GM18858 (cell line): ENCODE measurements around the gene BBX.

Source experiments
- ATAC-seq: cut with Tn5 transposase; IDR thresholded peaks from one replicate; pipeline ENCODE4 v1.9.1; 2021; ENCODE audit not compliant: unreplicated experiment

Gene BBX

GRCh38 chr3:107596639-107597038 lies 73.9 kb downstream of the BBX start:
- no peak for ATAC-seq

- ATAC-seq = peak; percentile 82
These were observed 76.4 kb downstream of the BBX start for GRCh38 chr3:107598926-107599771.

DNA sequence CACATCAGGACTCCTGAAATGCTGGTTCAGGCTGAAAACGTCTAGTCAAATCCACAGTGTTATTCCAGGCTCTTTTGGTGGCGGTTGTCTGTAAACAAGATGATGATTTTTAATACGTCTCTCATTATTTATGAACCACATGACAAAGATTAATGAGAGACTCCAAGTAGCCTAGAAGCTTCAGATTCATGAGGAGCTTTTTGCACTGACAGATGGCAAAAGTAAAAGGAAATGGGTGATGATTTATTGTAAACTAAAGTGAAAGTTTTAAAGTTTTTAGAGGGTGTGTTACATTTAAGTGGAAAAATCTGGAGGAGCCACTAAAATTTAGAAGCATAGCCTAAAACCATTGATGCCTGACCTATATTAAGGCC lies 77.0 kb downstream of the BBX start:
- ATAC-seq = no peak

- no peak for ATAC-seq
These were observed 78.0 kb downstream of the BBX start for GRCh38 chr3:107600780-107601179.

DNA sequence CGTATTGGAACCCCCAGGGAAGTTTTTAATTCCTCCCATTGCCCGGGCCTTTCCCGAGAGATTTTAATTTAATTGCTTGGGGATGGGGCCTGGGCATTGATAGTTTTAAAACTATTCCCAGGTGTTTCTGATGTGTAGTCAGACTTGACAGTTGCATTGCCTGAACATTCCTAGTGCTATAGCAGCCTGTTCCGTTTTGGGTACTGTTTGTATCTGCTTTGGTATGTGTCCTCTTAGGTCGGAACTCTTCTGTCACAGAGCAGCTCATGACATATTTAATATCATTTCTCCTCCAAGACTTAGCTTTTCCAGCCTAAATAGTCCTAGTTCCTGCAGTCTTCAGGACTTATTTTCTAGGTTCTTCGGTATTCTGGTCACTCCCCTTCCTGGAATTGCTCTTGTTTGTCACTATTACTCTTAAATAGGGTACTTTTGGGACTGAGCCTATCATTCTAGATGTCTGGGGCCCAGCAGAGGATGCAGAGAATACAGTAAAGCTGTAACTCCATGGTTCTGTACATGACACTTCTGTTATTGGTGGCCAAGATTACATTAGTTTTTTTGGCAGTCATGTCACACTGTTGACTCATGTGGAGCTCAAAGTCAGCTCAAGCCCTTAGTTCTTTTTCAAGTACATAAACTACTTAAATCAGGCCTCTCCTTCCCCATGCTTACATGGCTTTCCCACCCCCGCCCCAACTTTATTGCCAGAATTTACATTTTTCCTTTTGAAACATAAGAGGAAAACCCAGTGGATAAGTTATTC lies 81.5 kb downstream of the BBX start:
- ATAC-seq = no peak

GRCh38 chr3:107611775-107612469 lies 89.2 kb downstream of the BBX start:
- ATAC-seq = no peak

DNA sequence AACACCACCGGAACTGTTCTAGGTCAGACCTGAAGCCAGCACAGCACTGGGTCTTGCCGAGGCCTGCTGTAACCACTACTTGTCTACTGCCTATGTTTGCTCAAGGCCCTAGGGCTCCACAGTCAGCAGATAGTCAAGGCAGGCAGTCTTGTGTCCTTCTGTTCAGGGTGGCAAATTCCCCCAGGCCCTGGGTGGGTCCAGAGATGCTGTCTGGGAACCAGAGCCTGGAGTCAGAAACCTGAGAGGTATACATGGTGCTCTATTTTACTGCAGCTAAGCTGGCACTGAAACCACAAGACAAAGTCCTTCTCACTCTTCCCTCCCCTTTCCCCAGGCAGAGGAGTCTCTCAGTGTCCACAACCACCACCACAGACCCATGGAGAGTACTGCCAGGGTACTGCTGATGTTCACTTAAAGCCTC lies 89.9 kb downstream of the BBX start:
- ATAC-seq = no peak

GRCh38 chr3:107619549-107619948 lies 96.8 kb downstream of the BBX start:
- no peak for ATAC-seq

- ATAC-seq = no peak
These were observed 97.8 kb downstream of the BBX start for GRCh38 chr3:107620534-107620933.

DNA sequence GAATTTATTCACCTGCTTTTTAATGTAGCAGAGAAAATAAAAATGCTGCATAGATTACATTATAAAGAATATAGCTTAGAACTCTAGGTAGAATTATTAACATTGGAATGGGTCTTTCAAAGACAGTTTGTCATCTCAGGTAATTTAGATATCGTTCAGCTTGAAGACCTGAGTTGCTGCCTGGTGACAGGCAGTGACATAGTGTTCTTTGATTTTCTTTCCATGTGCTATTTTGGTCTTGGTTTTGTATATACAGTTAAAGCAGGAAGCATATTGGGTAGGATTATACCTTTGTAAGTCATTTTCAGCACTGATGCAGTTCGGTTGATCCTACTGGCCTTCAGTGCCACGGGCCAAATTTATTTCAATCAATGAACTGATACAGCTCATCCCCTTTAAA lies 98.7 kb downstream of the BBX start:
- ATAC-seq = no peak

- no peak for ATAC-seq
These were observed 105.3 kb downstream of the BBX start for GRCh38 chr3:107627962-107628542.

DNA sequence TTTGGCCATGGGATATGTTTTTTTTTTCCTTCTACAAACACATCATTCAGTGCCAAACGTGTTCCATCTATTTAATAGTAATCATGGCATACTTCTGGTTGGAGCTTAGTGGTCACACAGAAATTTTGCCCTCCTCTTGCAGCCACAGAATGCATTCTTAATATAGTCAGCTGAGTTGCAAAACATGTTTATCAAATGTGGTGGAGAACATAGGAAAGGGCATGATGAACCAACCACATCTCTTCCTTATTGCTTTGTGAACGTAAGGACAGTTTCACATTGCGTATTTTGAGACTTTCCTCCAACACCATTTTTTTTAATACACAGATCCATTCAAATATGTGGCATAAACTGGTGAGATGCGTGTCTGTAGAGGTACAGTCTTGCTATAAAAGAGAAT lies 106.8 kb downstream of the BBX start:
- no peak for ATAC-seq

- no peak for ATAC-seq
These were observed 108.0 kb downstream of the BBX start for GRCh38 chr3:107630779-107631178.

GRCh38 chr3:107632576-107632975 lies 109.8 kb downstream of the BBX start:
- ATAC-seq = no peak

DNA sequence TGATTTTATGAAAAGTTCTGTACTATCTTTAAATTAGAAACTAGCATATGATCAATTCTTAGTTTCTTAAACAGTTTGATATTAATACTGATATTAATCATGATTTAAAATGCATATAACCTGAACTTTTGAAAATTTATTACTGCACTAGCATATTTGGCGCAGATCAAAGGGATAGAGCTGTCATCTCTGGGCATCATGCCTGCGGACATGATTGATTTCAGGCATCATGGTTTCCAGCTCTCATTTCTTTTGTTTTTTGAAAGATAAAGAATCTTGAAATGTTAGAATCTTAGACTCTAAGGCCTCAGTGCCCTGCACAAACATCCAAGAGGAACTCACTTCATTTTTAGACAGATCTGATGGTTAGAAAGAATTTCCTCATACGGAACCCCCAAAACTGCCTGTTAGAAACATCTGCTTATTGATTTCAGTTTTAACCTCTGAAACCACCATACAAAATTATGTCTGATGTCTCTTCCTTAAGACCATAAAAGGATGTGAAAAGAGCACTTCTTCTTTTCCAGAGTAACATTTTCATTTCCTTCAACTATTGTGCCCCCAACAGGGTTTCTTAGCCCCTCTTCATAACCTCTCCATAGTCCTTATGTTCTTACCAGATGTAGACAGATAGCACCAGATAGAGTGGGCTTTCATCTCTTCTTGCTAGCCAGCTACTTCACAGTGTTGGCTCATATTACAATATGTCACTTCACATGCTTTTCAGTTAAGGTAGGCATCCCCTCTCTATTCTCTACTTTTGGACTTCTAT lies 110.8 kb downstream of the BBX start:
- ATAC-seq = peak; percentile 90

DNA sequence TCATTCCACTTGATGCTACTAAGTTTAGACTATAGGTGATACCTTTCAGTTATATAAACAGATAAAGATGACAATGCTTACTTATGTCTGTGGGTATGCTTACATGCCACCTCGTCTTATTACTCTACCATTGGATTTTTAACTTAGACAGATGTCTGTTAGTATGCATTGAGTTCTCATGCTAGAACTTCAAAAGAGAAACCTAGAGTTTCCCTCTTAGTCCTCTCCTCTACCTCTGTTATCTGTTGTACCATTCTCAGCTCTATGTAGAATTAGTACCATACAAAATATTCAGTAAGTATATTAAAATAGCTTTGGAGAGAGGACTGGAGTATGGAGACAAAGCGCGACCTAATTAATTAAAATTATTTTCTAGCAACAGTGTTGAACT lies 111.3 kb downstream of the BBX start:
- ATAC-seq = peak; percentile 29

DNA sequence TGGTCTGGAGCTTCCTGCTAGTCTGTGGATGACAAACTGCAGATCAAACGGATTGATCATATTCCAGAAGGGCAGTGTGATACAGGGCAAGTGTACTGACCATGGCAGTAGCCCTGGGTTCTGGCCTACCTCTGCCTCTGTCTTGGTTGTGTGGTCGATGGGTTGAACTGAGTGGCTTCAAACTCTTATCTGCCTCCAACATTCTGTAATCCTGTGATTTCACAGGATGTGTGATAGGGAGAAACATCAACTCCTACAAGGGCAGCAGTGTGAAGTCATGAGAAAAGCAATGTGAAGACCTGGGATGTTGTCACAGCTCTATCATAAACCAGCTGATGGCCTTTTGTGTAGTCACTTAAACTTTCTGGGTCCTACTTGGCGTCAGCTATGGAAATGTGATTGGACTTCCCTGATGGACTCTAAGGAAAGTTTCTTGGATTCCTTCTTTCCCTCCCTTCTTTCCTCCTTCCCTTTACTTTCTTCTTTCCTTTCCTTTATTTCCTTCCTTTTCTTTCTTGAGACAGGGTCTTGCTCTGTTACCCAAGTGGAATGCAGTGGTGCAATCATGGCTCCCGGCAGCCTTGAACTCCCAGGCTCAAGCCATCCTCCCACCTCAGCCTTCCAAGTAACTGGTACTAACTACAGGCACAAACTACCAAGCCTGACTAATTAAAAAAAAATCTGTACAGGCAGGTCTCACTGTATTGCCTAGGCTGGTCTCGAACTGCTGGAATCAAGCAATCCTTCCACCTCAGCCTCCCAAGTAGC lies 114.8 kb downstream of the BBX start:
- ATAC-seq = no peak

- ATAC-seq = no peak
These were observed 119.0 kb downstream of the BBX start for GRCh38 chr3:107641572-107642307.
